Stimulated activated CD8-positive, alpha-beta memory T cell treated with anti-CD3 and anti-CD28 coated beads, Interleukin-15, amount 100 ng/mL, for 4 hours (primary cell): ENCODE results near the gene TTC39B.

ENCODE experiments used
- DNase-seq, 2 donors: peaks; one replicate each; pipeline ENCODE4 v3.0.0-alpha.2; 2020; ENCODE audit warnings: low read depth in 2 of 2

TTC39B gene

GRCh38 chr9:15304632-15305031 is 2.4 kb downstream of the TTC39B start:
- no peak for DNase-seq

- no peak for DNase-seq
Measured at GRCh38 chr9:15300218-15300617, 6.8 kb downstream of the TTC39B start.

- peak; percentile 27 to 47 for DNase-seq
Measured at GRCh38 chr9:15299374-15299939, 7.6 kb downstream of the TTC39B start.

- DNase-seq: no peak
Measured at GRCh38 chr9:15298362-15298761, 8.7 kb downstream of the TTC39B start.

GRCh38 chr9:15295761-15296405 is 11.1 kb downstream of the TTC39B start:
- no peak for DNase-seq

- DNase-seq: no peak
Measured at GRCh38 chr9:15294604-15295003, 12.4 kb downstream of the TTC39B start.

- no peak for DNase-seq
Measured at GRCh38 chr9:15293804-15294316, 13.2 kb downstream of the TTC39B start.

GRCh38 chr9:15293084-15293483 is 13.9 kb downstream of the TTC39B start:
- no peak for DNase-seq

GRCh38 chr9:15289603-15290002 is 17.4 kb downstream of the TTC39B start:
- DNase-seq: no peak

GRCh38 chr9:15287309-15287708 is 19.7 kb downstream of the TTC39B start:
- no peak for DNase-seq

GRCh38 chr9:15286161-15286821 is 20.7 kb downstream of the TTC39B start:
- DNase-seq: no peak

- DNase-seq: no peak
Measured at GRCh38 chr9:15282567-15283285, 24.3 kb downstream of the TTC39B start.

- DNase-seq: no peak
Measured at GRCh38 chr9:15280647-15281046, 26.4 kb downstream of the TTC39B start.

- no peak for DNase-seq
Measured at GRCh38 chr9:15278839-15279238, 28.2 kb downstream of the TTC39B start.

GRCh38 chr9:15278091-15278687 is 28.8 kb downstream of the TTC39B start:
- no peak for DNase-seq

- no peak for DNase-seq
Measured at GRCh38 chr9:15277400-15278090, 29.5 kb downstream of the TTC39B start.

- DNase-seq: no peak
Measured at GRCh38 chr9:15276328-15276938, 30.6 kb downstream of the TTC39B start.

- no peak for DNase-seq
Measured at GRCh38 chr9:15274425-15274824, 32.6 kb downstream of the TTC39B start.

- no peak for DNase-seq
Measured at GRCh38 chr9:15272377-15272928, 34.6 kb downstream of the TTC39B start.

- DNase-seq: no peak
Measured at GRCh38 chr9:15271403-15271802, 35.6 kb downstream of the TTC39B start.

- no peak for DNase-seq
Measured at GRCh38 chr9:15268782-15269181, 38.2 kb downstream of the TTC39B start.
